Ishikawa (cell line): ENCODE results near the gene FPR2.

Source experiments
- CREB1 ChIP-seq: IDR thresholded peaks from 2 replicates; pipeline ENCODE4 v1.6.1; 2012; ENCODE audit warnings: low read depth
- NFIC ChIP-seq: IDR thresholded peaks from 2 replicates; pipeline ENCODE4 v1.6.1; 2012
- TF ChIP-seq, protein P1 (sequence below): IDR thresholded peaks from 2 replicates; pipeline ENCODE4 v1.6.1; 2012
- TF ChIP-seq, protein P2 (sequence below): IDR thresholded peaks from 2 replicates; pipeline ENCODE4 v1.6.1; 2012

DNA sequence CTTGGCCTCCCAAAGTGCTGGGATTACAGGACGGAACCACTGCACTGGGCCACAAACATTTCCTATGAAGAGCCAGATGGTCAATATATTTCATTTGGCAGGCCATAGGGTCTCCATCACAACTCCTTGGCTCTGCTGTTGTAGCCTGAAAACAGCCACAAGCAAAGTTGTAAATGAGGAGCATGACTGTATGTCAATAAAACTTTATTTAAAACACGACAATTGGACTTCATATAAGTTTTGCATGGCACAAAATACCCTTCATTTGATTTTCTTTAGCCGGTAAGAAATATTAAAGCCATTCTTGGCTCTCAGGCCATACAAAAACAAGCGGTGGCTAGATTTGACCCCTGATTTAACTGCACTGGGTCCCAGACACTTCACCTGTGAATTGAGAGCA, 6.2 kb upstream of the FPR2 start:
- TF ChIP-seq, protein P1, sequence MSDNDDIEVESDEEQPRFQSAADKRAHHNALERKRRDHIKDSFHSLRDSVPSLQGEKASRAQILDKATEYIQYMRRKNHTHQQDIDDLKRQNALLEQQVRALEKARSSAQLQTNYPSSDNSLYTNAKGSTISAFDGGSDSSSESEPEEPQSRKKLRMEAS = no peak
- TF ChIP-seq, protein P2, sequence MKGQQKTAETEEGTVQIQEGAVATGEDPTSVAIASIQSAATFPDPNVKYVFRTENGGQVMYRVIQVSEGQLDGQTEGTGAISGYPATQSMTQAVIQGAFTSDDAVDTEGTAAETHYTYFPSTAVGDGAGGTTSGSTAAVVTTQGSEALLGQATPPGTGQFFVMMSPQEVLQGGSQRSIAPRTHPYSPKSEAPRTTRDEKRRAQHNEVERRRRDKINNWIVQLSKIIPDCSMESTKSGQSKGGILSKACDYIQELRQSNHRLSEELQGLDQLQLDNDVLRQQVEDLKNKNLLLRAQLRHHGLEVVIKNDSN = no peak
- TF ChIP-seq NFIC = no peak
- TF ChIP-seq CREB1 = no peak
